Panc1 (cell line): ENCODE data around the gene OOSP3.

Experiments used
- CTCF ChIP-seq: fragments of 450-650 bp; IDR thresholded peaks from 2 replicates; pipeline ENCODE4 v1.5.1; 2017; ENCODE audit warnings: mild to moderate bottlenecking
- POLR2AphosphoS5 ChIP-seq: IDR thresholded peaks from 2 replicates; pipeline ENCODE4 v1.6.1; 2012; ENCODE audit warnings: mild to moderate bottlenecking, low read depth, low read length, moderate library complexity
- SIN3A ChIP-seq: IDR thresholded peaks from 2 replicates; pipeline ENCODE4 v1.6.1; 2012; ENCODE audit warnings: low read depth, mild to moderate bottlenecking, low read length, moderate library complexity, borderline replicate concordance; ENCODE audit not compliant: insufficient read depth
- TF ChIP-seq, protein P1 (sequence below), 2 experiments: IDR thresholded peaks; 2 replicates each; pipeline ENCODE4 v1.6.1; 2011 to 2012; ENCODE audit warnings: low read depth in 2 of 2, control low read depth in 1 of 2, low read length in 1 of 2, mild to moderate bottlenecking in 1 of 2, moderate library complexity in 1 of 2; ENCODE audit not compliant: insufficient read depth in 1 of 2

DNA sequence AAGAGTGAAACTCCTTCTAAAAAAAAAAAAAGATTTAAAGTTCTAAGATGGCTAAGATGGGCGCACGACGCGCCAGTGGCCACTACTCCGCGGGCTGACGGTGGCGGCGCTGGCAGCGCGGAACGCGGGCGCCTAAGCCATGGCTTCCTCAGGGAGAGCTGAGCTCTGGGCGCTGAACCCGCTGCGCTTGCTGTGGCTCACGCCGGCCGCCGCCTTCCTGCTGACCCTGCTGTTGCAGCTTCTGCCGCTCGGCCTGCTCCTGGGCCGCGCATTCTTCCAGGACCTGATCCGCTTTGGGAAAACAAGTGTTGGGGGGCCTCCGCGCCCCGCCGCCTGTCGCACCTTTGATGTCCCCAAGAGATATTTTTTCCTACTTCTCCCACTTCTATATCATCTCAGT, 19.5 kb downstream of the OOSP3 start:
- TF ChIP-seq CTCF (no peak), SIN3A (no peak), POLR2AphosphoS5 (no peak)
- TF ChIP-seq, protein P1, sequence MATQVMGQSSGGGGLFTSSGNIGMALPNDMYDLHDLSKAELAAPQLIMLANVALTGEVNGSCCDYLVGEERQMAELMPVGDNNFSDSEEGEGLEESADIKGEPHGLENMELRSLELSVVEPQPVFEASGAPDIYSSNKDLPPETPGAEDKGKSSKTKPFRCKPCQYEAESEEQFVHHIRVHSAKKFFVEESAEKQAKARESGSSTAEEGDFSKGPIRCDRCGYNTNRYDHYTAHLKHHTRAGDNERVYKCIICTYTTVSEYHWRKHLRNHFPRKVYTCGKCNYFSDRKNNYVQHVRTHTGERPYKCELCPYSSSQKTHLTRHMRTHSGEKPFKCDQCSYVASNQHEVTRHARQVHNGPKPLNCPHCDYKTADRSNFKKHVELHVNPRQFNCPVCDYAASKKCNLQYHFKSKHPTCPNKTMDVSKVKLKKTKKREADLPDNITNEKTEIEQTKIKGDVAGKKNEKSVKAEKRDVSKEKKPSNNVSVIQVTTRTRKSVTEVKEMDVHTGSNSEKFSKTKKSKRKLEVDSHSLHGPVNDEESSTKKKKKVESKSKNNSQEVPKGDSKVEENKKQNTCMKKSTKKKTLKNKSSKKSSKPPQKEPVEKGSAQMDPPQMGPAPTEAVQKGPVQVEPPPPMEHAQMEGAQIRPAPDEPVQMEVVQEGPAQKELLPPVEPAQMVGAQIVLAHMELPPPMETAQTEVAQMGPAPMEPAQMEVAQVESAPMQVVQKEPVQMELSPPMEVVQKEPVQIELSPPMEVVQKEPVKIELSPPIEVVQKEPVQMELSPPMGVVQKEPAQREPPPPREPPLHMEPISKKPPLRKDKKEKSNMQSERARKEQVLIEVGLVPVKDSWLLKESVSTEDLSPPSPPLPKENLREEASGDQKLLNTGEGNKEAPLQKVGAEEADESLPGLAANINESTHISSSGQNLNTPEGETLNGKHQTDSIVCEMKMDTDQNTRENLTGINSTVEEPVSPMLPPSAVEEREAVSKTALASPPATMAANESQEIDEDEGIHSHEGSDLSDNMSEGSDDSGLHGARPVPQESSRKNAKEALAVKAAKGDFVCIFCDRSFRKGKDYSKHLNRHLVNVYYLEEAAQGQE (IDR thresholded peaks at IDR 0.05; ENCODE audit: insufficient read depth in 1 of 2, low read depth in 2 of 2, low read length in 1 of 2): no peak
